ENCODE results near the gene SORCS2. TPM values are rescaled to one million over a fixed set of nuclear protein-coding genes. Genes with fewer than 3 reads are reported as not detected.

Gene SORCS2
- total RNA-seq, 1 experiment from 2014 or later: 0.15 TPM

DNA sequence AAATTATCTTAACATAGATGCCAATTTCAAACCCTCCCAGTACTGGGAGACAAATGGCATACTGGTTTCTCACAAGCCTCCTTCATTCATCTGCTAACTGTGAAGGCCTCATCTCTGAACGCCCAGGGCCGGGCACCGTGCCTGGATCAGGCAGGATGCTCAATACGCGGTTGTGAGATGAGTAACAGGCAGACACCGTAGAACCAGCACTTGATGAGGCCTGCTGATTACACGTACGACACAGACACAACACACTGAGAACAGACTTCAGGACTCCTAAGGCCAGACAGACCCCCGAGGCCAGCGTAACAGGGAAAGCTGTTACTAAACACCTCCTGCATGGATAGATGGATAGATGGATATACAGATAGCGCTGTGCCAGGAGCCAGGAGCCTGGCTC is 592.7 kb downstream of the SORCS2 start:
- H3K27ac ChIP-seq (ENCODE audit: low read length): no peak overlapping the region
- intact Hi-C loops (cut with micrococcal nuclease; ENCODE audit: unreplicated experiment) (no loop called here), in situ Hi-C loops (cut with HindIII; ENCODE audit: low pct_unique_long_range_greater_than_20kb, low sequenced_read_pairs) (no loop called here)
- H3K27me3 ChIP-seq (ENCODE audit: control insufficient read depth, insufficient read depth, low read length): no peaks in the 10 kb centered on the region
- DNase-seq (ENCODE audit: low read depth, low spot score): no peak
- no peak for TF ChIP-seq REST (IDR thresholded peaks at IDR 0.05; ENCODE audit: insufficient read depth in 1 of 2, low read depth in 2 of 2, low read length in 1 of 2)
- TF ChIP-seq CTCF (IDR thresholded peaks at IDR 0.05): no peak
- no peak for TF ChIP-seq SIN3A (IDR thresholded peaks at IDR 0.05; ENCODE audit: borderline replicate concordance, insufficient read depth, low read depth, low read length)
- no peak for TF ChIP-seq TCF7L2 (IDR thresholded peaks at IDR 0.05; ENCODE audit: low read depth, low read length)
- TF ChIP-seq POLR2AphosphoS5 (IDR thresholded peaks at IDR 0.05; ENCODE audit: low read depth, low read length): no peak
- peaks cover 2% of the 10 kb centered on the region for H3K4me1 ChIP-seq (ENCODE audit: control insufficient read depth, insufficient read depth, low read length)
- H3K36me3 ChIP-seq (ENCODE audit: control insufficient read depth, insufficient read depth, low read length): peaks cover 20% of the 10 kb centered on the region
- BruUV-seq (replicated peaks): no TSS peak
- ChIA-PET CTCF (no interaction called here), POLR2A (no interaction called here)
- H3K4me3 ChIP-seq (ENCODE audit: low read depth in 2 of 2, low read length in 2 of 2): no peak overlapping the region
- no peaks in the 10 kb centered on the region for H3K9me3 ChIP-seq (ENCODE audit: control insufficient read depth, insufficient read depth, low read depth, low read length)
- no peak for ATAC-seq

DNA sequence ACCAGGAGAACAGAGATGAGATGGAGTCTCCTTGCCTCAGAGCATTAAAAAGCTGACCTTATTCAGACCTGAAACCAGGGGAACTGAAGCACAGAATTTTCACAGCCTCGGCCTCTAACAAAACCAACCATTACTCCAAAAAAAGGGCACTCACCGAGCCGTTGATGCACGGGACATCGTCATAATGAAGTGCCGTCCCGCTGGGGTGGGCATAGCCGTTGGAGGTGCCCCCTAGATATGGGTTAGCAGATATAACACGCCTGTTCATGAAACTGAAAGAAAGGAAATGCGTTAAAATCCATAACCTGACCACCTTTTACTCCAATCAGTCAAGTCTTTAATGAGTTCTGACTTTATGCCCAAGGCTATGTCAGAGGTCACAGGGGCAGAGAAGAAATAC is 593.7 kb downstream of the SORCS2 start:
- peaks cover 23% of the 10 kb centered on the region for H3K36me3 ChIP-seq (ENCODE audit: control insufficient read depth, insufficient read depth, low read length)
- CTCF ChIA-PET: no interaction called here
- DNase-seq (ENCODE audit: low read depth, low spot score) (no peak), ATAC-seq (no peak)
- BruUV-seq (replicated peaks): no TSS peak
- no peaks in the 10 kb centered on the region for H3K9me3 ChIP-seq (ENCODE audit: control insufficient read depth, insufficient read depth, low read depth, low read length)
- no peak overlapping the region for H3K4me3 ChIP-seq (ENCODE audit: low read depth in 2 of 2, low read length in 2 of 2)
- peaks cover 4% of the 10 kb centered on the region for H3K4me1 ChIP-seq (ENCODE audit: control insufficient read depth, insufficient read depth, low read length)
- H3K27me3 ChIP-seq (ENCODE audit: control insufficient read depth, insufficient read depth, low read length): no peaks in the 10 kb centered on the region
- in situ Hi-C loops (cut with HindIII; ENCODE audit: low pct_unique_long_range_greater_than_20kb, low sequenced_read_pairs) (no loop called here), intact Hi-C loops (cut with micrococcal nuclease; ENCODE audit: unreplicated experiment) (no loop called here)
- TF ChIP-seq REST (IDR thresholded peaks at IDR 0.05; ENCODE audit: insufficient read depth in 1 of 2, low read depth in 2 of 2, low read length in 1 of 2) (no peak), CTCF (IDR thresholded peaks at IDR 0.05) (no peak), SIN3A (IDR thresholded peaks at IDR 0.05; ENCODE audit: borderline replicate concordance, insufficient read depth, low read depth, low read length) (no peak), TCF7L2 (IDR thresholded peaks at IDR 0.05; ENCODE audit: low read depth, low read length) (no peak), POLR2AphosphoS5 (IDR thresholded peaks at IDR 0.05; ENCODE audit: low read depth, low read length) (no peak)
- POLR2A ChIA-PET: no interaction called here
- H3K27ac ChIP-seq (ENCODE audit: low read length): no peak overlapping the region

All from Panc1 (cell line).